DMS 273 (cell line): ENCODE data around the gene ZDHHC1.
A peak's percentile ranks its signal among the peaks of the same experiment; 100 is the strongest.
"Not testable (repeated sequence)": the region's sequence is repeated elsewhere in the genome, so short reads cannot be mapped to it uniquely, and the experiment has no call there.

Experiments
- DNase-seq: peaks from one replicate; lab custom pipeline; 2025; ENCODE audit not compliant: unreplicated experiment; lab: John Stamatoyannopoulos, UW

The ZDHHC1 gene

GRCh38 chr16:67364600-67365235, 51.6 kb downstream of the ZDHHC1 start:
- DNase-seq: no peak

GRCh38 chr16:67361038-67361437, 55.2 kb downstream of the ZDHHC1 start:
- no peak for DNase-seq

- DNase-seq: not testable (repeated sequence)
Observed at GRCh38 chr16:67359540-67360269, 56.6 kb downstream of the ZDHHC1 start.

GRCh38 chr16:67357561-67357960, 58.7 kb downstream of the ZDHHC1 start:
- DNase-seq: no peak

GRCh38 chr16:67356396-67356795, 59.9 kb downstream of the ZDHHC1 start:
- DNase-seq: no peak

- DNase-seq: not testable (repeated sequence)
Observed at GRCh38 chr16:67352463-67352862, 63.8 kb downstream of the ZDHHC1 start.

- DNase-seq: no peak
Observed at GRCh38 chr16:67350324-67350723, 66.0 kb downstream of the ZDHHC1 start.

- peak; percentile 75 for DNase-seq
Observed at GRCh38 chr16:67349172-67349571, 67.1 kb downstream of the ZDHHC1 start.

- no peak for DNase-seq
Observed at GRCh38 chr16:67346341-67346740, 69.9 kb downstream of the ZDHHC1 start.

- DNase-seq: no peak
Observed at GRCh38 chr16:67345401-67345800, 70.9 kb downstream of the ZDHHC1 start.
